Transverse colon (tissue), 4 donors: ENCODE measurements around the gene BSND. TPM values are rescaled to one million over a fixed set of nuclear protein-coding genes. Genes with fewer than 3 reads are reported as not detected.

Experiments used
- DNase-seq: peaks from one replicate; pipeline ENCODE4 v3.0.0-alpha.2; 2019
- H3K27ac ChIP-seq, 4 donors: fragments of 200-600 bp; sonication (generic); 2 replicates each; pipeline ENCODE4 v1.5.1; 2016 to 2018; ENCODE audit warnings: inconsistent platforms in 4 of 4
- H3K27me3 ChIP-seq: fragments of 200-600 bp; sonication (generic); 2 replicates; pipeline ENCODE4 v1.5.1; 2017; ENCODE audit warnings: inconsistent platforms
- H3K36me3 ChIP-seq, 4 donors: fragments of 200-600 bp; sonication (generic); 2 replicates each; pipeline ENCODE4 v1.5.1; 2017 to 2019; ENCODE audit warnings: inconsistent platforms in 4 of 4
- H3K4me1 ChIP-seq, 4 donors: fragments of 200-600 bp; sonication (generic); 2 replicates each; pipeline ENCODE4 v1.5.1; 2017 to 2020; ENCODE audit warnings: inconsistent platforms in 4 of 4
- H3K4me3 ChIP-seq, 4 donors: fragments of 200-600 bp; sonication (generic); 1 replicate in 1 of 4; 2 replicates in 3 of 4; pipeline versions ENCODE4 v1.5.1 to v1.6.1; 2017 to 2019; ENCODE audit warnings: inconsistent platforms in 4 of 4
- H3K9me3 ChIP-seq, 2 donors: fragments of 200-600 bp; sonication (generic); 2 replicates each; pipeline ENCODE4 v1.5.1; 2017 to 2019; ENCODE audit warnings: inconsistent platforms in 2 of 2
- CTCF ChIP-seq, 5 experiments: fragments of 200-600 bp in 3 of 5; fragments of 450-650 bp in 2 of 5; sonication (generic) in 3 of 5; IDR thresholded peaks; 1 replicate in 2 of 5; 2 replicates in 3 of 5; pipeline ENCODE4 v1.5.1; 2016 to 2017; ENCODE audit warnings: antibody characterized with exemption in 5 of 5, inconsistent platforms in 3 of 5, mild to moderate bottlenecking in 2 of 5, moderate library complexity in 1 of 5
- EP300 ChIP-seq: sonication (generic); formaldehyde crosslinking; IDR thresholded peaks from one replicate; pipeline ENCODE4 v1.6.1; 2017; ENCODE audit warnings: antibody characterized with exemption, low read depth
- POLR2A ChIP-seq: fragments of 450-650 bp; IDR thresholded peaks from one replicate; pipeline ENCODE4 v1.6.1; 2016; ENCODE audit warnings: antibody characterized with exemption, mild to moderate bottlenecking, moderate library complexity
- POLR2AphosphoS5 ChIP-seq, 3 donors: sonication (generic); formaldehyde crosslinking; IDR thresholded peaks; one replicate each; pipeline ENCODE4 v1.6.1; 2016; ENCODE audit warnings: antibody characterized with exemption in 3 of 3
- WGBS, 2 donors: methylation state at CpG; one replicate each; pipeline ENCODE4 v1.1.5; 2018; ENCODE audit warnings: low coverage in 1 of 2; 5-methylcytosine and 5-hydroxymethylcytosine counted together
- in situ Hi-C, 4 donors: fragments of 200-750 bp; cut with MboI; loops; one replicate each; pipeline versions ENCODE4 v1.15.0 to v1.15.1; 2017; ENCODE audit warnings: low sequenced_read_pairs in 3 of 4, low pct_ligation_motif_present in 1 of 4, low pct_unique_long_range_greater_than_20kb in 1 of 4
- intact Hi-C: fragments of 100-400 bp; cut with DNase I; formaldehyde crosslinking; loops from one replicate; pipeline ENCODE4 v1.15.1; 2023; ENCODE audit warnings: low total_unique reads
- total RNA-seq, 4 donors: library from RNA; depleted of rRNA; stranded (reverse); fragments of >200 nt; gene quantifications; one replicate each; pipeline ENCODE4 v1.1.0, GENCODE V29; 2016

The BSND gene
- total RNA-seq, 4 donors from 2014 or later = not detected

GRCh38 chr1:54979327-54979891, 19.3 kb upstream of the BSND start:
- WGBS, 2 donors = 42% methylated on average over 4 of the region's 5 CpGs; no CpG with 5 or more reads in 1 of the 2 donors
- peaks cover 27% of the 10 kb centered on the region for H3K27me3 ChIP-seq
- in situ Hi-C loops = no loop called here

GRCh38 chr1:54980046-54980527, 18.6 kb upstream of the BSND start:
- H3K27me3 ChIP-seq = peaks cover 27% of the 10 kb centered on the region
- in situ Hi-C loops = no loop called here
- intact Hi-C loops = no loop called here
- DNase-seq = no peak
- peaks cover 0 to 17% (median 7%) of the 10 kb centered on the region in 4 donors for H3K4me1 ChIP-seq
- H3K27ac ChIP-seq = peak overlapping the region; percentile 51 to 73 (median 71)
- no peak for TF ChIP-seq POLR2AphosphoS5 (IDR thresholded peaks at IDR 0.05)
- TF ChIP-seq EP300 = no peak
- no peak for TF ChIP-seq POLR2A
- TF ChIP-seq CTCF (IDR thresholded peaks at IDR 0.05) = no peak
- peak overlapping the region; percentile 20 to 60 (median 42) for H3K4me3 ChIP-seq
- WGBS, 2 donors = 22% methylated on average over 20 of the region's 25 CpGs; no CpG with 5 or more reads in 1 of the 2 donors
- H3K9me3 ChIP-seq = no peaks in the 10 kb centered on the region
- no peaks in the 10 kb centered on the region for H3K36me3 ChIP-seq

More at GRCh38 chr1:54979327-54979891, 19.3 kb upstream of the BSND start:
- no peaks in the 10 kb centered on the region for H3K9me3 ChIP-seq
- intact Hi-C loops = no loop called here
- H3K4me3 ChIP-seq = no peak overlapping the region
- TF ChIP-seq POLR2AphosphoS5 (IDR thresholded peaks at IDR 0.05) (no peak), EP300 (no peak), POLR2A (no peak), CTCF (IDR thresholded peaks at IDR 0.05) (no peak)
- H3K4me1 ChIP-seq = peaks cover 0 to 17% (median 7%) of the 10 kb centered on the region in 4 donors
- DNase-seq = no peak
- no peaks in the 10 kb centered on the region for H3K36me3 ChIP-seq
- H3K27ac ChIP-seq = no peak overlapping the region

- peaks cover 27% of the 10 kb centered on the region for H3K27me3 ChIP-seq
- intact Hi-C loops (no loop called here), in situ Hi-C loops (no loop called here)
- peak within 1 kb of the TSS; percentile 20 to 60 (median 42) for H3K4me3 ChIP-seq
- peak within 1 kb of the TSS; percentile 51 to 73 (median 71) for H3K27ac ChIP-seq
- no peaks in the 10 kb centered on the region for H3K36me3 ChIP-seq
- peaks cover 0 to 17% (median 7%) of the 10 kb centered on the region in 4 donors for H3K4me1 ChIP-seq
- 25% methylated on average over 27 of the region's 69 CpGs; no CpG with 5 or more reads in 1 of the 2 donors for WGBS, 2 donors
- DNase-seq = peak; percentile 53
- TF ChIP-seq POLR2A (peak; percentile 33), EP300 (no peak), CTCF (IDR thresholded peaks at IDR 0.05) (no peak), POLR2AphosphoS5 (IDR thresholded peaks at IDR 0.05) (peak in 1 of 3 donors; percentile 46)
- H3K9me3 ChIP-seq = no peaks in the 10 kb centered on the region
Observed at GRCh38 chr1:54980528-54981241, 18.0 kb upstream of the BSND start, which contains the start of gene TMEM61. TSS of gene TMEM61 (plus strand) at chr1:54980628. CDS start at chr1:54981066, 438 bp downstream.

GRCh38 chr1:54981466-54981865, 17.3 kb upstream of the BSND start:
- DNase-seq = no peak
- H3K27ac ChIP-seq = peak overlapping the region in 3 of 4 donors; percentile 69 to 73 (median 73)
- no peaks in the 10 kb centered on the region for H3K36me3 ChIP-seq
- intact Hi-C loops (no loop called here), in situ Hi-C loops (no loop called here)
- peaks cover 0 to 17% (median 7%) of the 10 kb centered on the region in 4 donors for H3K4me1 ChIP-seq
- TF ChIP-seq POLR2AphosphoS5 (IDR thresholded peaks at IDR 0.05) (no peak), CTCF (IDR thresholded peaks at IDR 0.05) (no peak), EP300 (no peak)
- whole genome bisulfite sequencing, 2 donors = 94% methylated on average over 8 of the region's 8 CpGs; no CpG with 5 or more reads in 1 of the 2 donors
- H3K9me3 ChIP-seq = no peaks in the 10 kb centered on the region
- H3K27me3 ChIP-seq = peaks cover 27% of the 10 kb centered on the region
- H3K4me3 ChIP-seq = peak overlapping the region in 3 of 4 donors; percentile 40 to 60 (median 44)
